Measurements from ENCODE around the gene PCDHA4.

- TF ChIP-seq CTCF (IDR thresholded peaks at IDR 0.05) (no peak), EP300 (IDR thresholded peaks at IDR 0.05) (no peak), POLR2A (IDR thresholded peaks at IDR 0.05) (no peak), POLR2AphosphoS5 (IDR thresholded peaks at IDR 0.05) (no peak)
Measured at GRCh38 chr5:140791089-140791488, 15.8 kb upstream of the PCDHA4 start.
